HG03064 (cell line): ENCODE measurements around the gene RFWD3.

ENCODE experiments used
- ATAC-seq: cut with Tn5 transposase; IDR thresholded peaks from one replicate; pipeline ENCODE4 v1.9.1; 2021; ENCODE audit warnings: low read depth; ENCODE audit not compliant: unreplicated experiment

RFWD3 gene

DNA sequence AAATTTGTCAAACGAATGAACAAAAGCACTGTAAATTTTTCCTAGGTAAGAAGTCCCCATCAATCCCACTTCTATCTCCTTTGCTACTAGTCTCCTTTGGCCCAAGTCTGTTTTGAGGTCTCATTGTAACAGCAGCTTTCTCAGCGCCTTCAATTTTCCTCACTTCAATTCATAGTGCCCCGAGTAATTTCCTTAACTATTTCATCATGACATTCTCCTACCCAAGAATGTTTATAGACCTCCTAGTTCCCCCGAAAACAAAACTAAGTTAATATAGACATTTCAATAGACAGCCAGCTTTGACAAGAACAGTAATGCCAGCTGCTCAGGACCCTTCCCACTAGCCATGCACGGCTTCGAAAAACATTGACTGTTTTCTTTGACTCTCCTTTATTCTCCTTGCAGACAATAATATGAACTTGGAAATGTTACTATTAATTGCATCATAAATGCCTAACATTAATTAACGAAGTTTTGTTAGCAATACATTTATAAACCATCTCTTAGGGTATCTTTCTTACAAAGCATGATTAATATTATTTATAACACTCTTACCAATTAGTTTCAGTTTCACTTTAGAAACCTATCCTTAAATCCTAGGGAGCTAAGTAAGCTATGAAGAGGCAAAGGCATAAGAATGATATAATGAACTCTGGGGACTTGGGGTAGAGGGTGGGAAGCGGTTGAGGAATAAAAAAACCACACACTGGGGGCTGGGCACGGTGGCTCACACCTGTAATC, 82.6 kb downstream of the RFWD3 start:
- ATAC-seq = no peak

DNA sequence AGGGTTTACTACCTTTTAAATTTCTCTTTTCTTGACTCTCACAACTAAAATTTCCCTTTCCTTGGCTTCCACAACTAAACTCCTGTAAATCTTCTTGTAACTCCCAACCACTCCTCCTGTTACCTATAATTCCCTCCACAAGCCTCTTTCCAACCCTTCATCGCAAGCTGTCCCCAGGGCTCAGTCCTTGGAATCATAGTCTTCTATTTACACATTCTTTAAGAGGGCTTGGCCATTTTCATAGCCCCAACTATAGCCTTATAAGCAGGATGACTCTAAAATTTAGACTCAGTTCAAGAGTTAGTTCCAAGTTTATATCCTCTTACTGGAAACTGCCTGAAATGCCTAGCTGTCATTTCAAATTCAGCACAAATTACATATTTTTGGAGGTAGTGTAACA, 83.7 kb downstream of the RFWD3 start:
- ATAC-seq = no peak

DNA sequence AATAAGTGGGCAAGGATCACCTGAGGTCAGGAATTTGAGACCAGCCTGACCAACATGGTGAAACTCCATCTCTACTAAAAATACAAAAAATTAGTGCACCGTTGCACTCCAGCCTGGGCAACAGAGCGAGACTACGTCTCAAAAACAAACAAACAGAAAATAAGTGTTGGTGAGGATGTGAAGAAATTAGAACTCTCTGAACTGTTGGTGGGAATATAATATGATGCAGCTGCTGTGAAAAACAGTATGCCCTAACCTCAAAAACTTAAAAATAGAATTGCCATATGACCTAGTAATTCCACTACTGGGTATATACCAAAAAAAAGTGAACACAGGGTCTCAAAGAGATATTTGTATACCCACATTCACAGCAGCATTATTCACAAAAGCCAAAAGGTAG, 85.8 kb downstream of the RFWD3 start:
- peak; percentile 56 for ATAC-seq

DNA sequence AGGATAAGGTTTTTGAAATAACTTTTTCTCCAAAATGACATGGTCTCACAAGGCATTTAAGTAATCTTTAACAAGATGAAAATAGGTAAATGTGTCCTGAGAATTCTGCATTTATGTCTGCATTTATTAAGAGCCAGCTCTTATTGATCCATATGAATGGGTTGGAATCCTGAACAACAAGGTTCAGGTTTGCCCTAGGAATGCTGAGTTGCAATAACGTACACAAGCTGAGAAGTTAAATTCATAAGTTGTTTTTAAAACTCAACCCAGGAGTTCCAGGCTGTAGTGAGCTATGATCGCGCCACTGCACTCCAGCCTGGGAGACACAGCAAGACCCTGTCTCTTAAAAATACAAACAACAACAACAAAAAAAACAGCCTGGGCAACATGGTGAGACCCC, 87.8 kb downstream of the RFWD3 start:
- no peak for ATAC-seq

DNA sequence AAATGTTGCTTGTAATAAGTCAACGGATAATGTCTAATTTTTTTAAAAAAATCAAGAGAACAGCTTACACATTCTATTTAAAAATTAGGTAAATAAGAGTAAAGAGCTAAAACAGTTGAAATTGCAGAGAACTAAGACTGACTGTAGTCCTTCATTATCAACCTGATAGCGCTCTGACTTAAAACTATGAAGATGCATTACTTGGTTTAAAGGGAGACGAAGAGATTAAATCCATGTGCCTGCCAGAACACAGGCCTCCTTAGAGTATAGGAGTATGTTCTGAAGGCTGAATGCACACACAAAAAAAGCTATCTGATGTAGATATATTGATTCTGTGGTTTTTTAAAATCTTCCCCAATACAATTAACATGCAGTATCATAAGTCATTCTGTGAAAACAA, 88.2 kb downstream of the RFWD3 start:
- ATAC-seq = no peak

- no peak for ATAC-seq
Measured at GRCh38 chr16:74577882-74578366, 88.8 kb downstream of the RFWD3 start.

DNA sequence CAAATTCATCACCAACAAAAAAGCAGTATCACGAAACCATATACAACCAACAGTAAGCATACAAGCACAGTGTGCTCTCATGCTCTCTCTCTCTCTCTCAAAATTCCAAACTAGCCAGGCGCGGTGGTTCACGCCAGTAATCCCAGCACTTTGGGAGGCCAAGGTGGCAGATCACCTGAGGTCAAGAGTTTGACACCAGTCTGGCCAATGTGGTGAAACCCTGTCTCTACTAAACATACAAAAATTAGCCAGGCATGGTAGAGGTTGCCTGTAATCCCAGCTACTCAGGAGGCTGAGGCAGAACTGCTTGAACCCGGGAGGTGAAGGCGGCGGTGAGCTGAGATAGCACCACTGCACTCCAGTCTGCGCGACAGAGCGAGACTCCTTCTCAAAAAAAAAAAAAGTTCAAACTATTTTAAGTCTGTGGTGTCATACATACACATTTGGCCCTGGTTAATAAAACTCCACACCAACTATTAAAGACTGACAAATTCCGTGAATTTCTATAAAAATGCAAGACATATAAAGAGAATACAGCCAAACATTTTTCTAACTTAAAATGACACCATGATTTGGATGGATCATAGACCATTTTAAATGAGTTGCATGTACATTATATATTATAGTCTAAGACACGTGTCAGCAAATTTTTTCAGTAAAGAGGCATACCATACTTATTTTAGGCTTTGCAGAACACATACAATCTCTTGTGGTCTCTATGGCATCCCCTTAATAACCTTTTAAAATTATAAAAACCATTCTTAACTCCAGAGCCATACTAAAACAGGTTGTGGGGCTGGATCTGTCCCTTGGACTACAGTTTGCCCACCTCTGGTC, 90.7 kb downstream of the RFWD3 start:
- ATAC-seq = no peak

DNA sequence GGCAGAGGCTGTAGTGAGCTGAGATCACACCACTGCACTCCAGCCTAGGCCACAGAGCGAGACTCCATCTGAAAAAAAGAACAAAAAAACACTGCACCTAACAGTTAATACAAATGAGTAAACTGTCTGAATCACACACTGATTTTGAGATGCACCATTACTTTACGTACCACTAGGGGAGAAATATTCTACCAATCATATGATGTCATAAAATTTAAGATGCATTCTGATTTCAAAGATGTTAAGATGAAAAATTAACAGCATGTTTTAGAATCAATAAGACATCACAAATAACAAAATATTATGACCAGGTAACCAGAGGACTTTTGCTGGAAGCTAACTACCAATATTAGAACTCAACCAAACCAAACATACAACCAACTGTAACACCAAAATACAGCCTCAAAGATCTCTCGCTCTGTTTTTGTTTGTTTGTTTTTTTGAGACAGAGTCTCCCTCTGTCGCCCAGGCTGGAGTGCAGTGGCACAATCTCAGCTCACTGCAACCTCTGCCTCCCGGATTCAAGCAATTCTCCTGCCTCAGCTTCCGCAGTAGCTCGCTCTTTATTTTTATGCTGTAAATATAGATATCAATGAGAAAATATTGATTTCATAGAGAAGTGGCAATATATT, 91.4 kb downstream of the RFWD3 start:
- ATAC-seq = no peak

- ATAC-seq = no peak
Measured at GRCh38 chr16:74574146-74574545, 92.5 kb downstream of the RFWD3 start.

- no peak for ATAC-seq
Measured at GRCh38 chr16:74573622-74574021, 93.1 kb downstream of the RFWD3 start.
